Ovary (tissue), 3 donors: ENCODE results near the gene SLC25A47.

Source experiments
- EP300 ChIP-seq: sonication (generic); formaldehyde crosslinking; IDR thresholded peaks from one replicate; pipeline ENCODE4 v1.6.1; 2017; ENCODE audit warnings: antibody characterized with exemption
- POLR2A ChIP-seq: fragments of 450-650 bp; IDR thresholded peaks from one replicate; pipeline ENCODE4 v1.6.1; 2017; ENCODE audit warnings: antibody characterized with exemption, mild to moderate bottlenecking, moderate library complexity
- TF ChIP-seq, protein P1 (sequence below), 3 donors: fragments of 450-650 bp in 2 of 3; fragments of 200-600 bp in 1 of 3; IDR thresholded peaks; one replicate each; pipeline versions ENCODE4 v1.5.1 to v1.8.0; 2016 to 2022; ENCODE audit warnings: antibody characterized with exemption in 3 of 3, mild to moderate bottlenecking in 1 of 3
- donor health status: DM: no; HTN: no; CAD: no.

- TF ChIP-seq, protein P1, sequence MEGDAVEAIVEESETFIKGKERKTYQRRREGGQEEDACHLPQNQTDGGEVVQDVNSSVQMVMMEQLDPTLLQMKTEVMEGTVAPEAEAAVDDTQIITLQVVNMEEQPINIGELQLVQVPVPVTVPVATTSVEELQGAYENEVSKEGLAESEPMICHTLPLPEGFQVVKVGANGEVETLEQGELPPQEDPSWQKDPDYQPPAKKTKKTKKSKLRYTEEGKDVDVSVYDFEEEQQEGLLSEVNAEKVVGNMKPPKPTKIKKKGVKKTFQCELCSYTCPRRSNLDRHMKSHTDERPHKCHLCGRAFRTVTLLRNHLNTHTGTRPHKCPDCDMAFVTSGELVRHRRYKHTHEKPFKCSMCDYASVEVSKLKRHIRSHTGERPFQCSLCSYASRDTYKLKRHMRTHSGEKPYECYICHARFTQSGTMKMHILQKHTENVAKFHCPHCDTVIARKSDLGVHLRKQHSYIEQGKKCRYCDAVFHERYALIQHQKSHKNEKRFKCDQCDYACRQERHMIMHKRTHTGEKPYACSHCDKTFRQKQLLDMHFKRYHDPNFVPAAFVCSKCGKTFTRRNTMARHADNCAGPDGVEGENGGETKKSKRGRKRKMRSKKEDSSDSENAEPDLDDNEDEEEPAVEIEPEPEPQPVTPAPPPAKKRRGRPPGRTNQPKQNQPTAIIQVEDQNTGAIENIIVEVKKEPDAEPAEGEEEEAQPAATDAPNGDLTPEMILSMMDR (IDR thresholded peaks at IDR 0.05), result no peak
- TF ChIP-seq POLR2A (no peak), EP300 (no peak)
Observed at GRCh38 chr14:100330007-100330344, 6.8 kb downstream of the SLC25A47 start.
